HG03095 (cell line): Measurements from ENCODE around the gene DEPDC5.
A peak's percentile ranks its signal among the peaks of the same experiment; 100 is the strongest.
"Not testable (repeated sequence)": the region's sequence is repeated elsewhere in the genome, so short reads cannot be mapped to it uniquely, and the experiment has no call there.

Source experiments
- ATAC-seq: cut with Tn5 transposase; IDR thresholded peaks from one replicate; pipeline ENCODE4 v1.9.1; 2021; ENCODE audit warnings: moderate library complexity; ENCODE audit not compliant: unreplicated experiment

DEPDC5 gene

DNA sequence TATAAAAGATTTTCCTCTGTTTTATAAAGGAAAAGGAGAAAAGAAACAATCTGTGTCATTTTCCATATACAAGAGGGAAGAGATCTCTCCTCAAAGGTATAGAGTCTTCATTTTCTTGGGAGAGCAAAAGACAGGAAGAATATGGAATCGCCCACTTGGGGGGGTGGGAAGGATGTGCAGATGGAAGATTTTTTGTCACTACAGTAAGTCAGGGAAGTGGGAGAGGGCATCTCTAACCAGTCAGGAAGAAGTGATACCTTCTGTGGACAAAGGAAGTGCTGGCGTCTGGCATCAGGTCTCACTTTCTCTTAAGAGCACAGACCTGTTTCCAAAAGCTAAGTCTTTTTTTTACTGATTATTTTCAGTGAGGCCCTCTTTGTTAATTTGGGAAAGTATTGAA is 5.3 kb upstream of the DEPDC5 start:
- ATAC-seq, result no peak

DNA sequence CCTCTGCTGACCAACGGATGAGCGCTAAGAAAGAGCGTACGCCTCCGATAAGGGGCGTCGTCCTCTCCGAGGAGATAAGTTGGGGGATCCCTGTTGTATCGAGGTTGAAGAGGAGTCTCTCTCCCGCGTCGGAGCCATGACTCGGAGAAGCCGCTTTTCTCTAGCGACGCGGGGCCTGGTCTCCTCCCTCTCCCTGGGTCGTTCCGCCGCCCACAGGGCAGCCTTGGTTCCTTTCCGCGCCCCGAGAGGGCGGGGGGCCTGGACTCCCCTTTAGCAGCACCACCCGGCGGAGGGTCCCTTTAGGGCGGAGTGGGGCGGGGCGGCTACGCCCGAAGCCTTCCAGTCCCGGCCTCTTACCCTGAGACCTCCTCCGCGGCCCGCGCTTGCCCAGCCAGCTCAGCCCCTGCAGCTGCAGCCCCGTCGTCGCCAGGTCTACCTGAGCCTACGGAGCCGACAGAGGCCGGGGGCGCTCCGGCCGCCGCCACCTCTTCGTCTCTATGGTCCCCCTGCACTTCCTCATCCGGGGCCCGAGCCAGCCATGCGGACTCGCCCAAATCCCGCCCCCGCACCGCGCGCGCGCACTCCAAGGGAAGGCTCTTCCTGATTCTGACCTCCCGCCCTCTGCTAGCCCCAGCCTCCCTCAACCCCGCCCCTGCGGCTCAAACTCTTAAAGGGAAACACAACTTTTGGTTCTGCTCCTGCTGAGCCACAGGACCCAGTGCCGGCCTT is 4.0 kb upstream of the DEPDC5 start, which contains the start of gene PRR14L:
PRR14L (minus strand) TSS at position 497 of the 729 bp plus-strand sequence. CDS start 11,272 bp downstream, outside the sequence.
- peak; percentile 56 for ATAC-seq

DNA sequence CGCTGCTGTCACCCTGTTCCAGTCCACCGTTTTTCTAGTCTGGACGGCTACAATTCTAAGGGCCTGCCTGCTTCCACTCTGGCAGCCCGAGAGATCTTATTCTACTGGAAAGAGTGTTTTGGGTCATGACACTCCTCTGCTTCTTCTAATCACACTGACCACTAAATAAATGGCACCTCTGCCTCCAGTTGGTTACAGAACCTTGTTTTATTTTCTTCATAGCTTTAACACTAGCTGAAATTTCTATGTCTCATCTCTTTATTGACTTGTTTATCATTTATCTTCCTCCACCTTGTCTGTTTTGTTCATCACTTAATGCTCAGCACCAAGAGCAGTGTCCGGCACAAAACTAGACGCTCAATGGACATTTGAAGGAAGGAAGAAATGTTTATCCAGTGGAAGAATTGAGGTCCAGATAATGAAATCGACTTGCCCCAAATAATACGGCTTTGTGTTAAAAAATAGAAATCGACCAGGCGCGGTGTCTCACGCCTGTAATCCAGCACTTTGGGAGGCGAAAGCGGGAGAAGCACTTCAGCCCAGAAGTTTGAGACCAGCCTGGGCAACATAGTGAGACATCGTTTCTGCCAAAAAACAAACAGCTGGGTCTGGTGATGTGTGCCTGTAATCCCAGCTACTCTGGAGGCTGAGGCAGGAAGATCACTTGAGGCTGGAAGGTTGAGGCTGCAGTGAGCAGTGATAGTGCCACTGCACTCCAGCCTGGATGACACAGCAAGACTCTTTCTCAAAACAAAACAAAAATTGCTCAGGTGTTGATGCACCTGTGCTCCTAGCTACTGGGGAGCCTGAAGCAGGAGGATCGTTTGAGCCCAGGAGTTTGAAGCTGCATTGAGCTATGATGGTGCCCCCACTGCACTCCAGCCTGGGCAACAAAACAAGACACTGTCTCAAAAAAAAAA is 3.2 kb upstream of the DEPDC5 start:
- ATAC-seq, result no peak

DNA sequence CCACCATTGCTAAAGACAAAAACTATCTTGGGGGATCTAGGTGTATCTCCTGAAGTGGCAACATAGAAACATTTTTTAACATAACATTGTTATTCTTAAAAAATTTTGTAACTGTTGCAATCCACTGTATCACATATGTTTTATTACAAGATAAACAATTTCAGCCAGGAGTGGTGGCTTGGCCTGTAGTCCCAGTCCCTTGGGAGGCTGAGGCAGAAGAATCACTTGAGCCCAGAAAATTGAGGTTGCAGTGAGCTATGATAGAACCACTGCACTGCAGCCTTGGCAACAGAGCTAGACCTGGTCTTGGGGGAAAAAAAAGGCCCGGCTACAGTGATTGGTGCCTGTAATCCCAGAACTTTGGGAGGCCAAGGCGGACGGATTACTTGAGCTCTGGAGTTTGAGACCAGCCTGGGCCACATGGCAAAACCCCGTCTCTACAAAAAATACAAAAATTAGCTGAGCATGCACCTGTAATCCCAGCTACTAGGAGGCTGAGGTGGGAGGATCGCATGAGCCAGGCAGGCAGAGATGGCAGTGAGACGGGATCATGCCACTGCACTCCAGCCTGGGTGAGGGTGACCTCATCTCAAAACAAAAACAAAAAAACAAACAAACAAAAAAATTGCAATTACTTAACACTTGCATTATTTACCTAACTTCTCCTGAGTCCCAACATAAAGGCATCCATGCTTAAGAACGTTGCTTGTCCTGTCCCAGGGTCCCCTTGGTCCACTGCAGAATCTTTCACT is 1.5 kb upstream of the DEPDC5 start:
- ATAC-seq, result no peak

DNA sequence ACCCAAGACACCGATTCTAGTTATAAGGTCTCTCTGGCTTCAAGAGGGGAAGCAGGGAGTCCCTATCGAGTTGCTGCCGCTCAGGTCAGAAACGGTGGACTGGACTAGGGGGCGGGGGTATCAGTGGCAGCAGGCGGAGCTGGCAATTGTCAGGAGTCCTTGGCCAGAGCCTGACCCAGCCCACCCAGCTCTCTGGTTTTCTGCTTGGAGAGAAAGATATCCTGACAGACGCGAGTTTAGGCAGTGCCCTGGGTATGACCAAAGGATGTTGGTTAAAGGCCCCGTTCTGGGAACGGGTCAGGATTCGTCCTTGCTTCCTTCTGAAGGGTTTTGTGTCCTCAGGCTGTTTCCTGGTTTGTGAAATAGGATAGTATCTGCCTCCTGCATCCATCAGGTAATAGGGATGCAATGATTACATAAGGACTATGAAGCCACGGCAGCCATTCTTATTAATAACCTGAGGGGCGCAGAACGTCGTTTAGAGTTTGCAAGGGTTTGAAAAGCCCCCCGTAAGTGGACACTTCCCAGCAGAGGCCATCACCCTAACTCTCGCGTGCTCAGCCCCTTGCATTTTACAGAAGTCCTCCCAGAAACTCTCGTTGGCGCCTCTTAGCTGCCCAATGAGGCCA is 700 bp upstream of the DEPDC5 start:
- ATAC-seq, result peak; percentile 1

DNA sequence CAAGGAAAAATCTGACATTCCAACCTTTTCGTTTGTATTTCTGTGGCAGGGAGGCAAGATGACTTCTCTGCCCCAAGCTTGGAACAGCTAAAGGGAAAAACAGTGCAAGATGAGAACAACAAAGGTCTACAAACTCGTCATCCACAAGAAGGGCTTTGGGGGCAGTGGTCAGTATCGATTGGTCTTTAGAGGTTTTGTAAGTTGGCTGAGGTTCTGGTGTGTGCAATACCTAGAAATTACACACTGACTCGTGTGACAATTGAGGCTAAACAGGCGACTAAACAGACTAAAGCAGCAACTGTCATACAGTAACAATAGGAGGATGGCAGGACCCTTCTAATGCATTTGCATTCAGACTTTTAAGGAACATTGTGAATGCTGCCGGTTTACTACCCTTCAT is 994 bp downstream of the DEPDC5 start:
- no peak for ATAC-seq

DNA sequence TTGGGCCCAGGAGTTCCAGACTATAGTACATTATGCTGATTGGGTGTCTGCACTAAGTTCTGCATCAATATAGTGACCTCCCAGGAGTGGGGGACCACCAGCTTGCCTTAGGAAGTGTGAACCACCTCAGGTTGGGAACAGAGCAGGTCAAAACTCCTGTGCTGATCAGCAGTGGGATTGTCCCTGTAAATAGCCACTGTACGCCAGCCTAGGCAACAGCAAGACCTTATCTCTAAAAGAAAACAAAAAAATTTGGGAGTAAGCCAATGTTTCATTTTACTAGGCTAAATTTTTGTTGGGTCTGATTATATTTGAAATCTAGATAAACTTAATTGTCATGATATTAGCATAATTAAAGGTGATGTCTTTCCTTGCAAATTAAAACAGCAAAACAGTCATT is 3.4 kb downstream of the DEPDC5 start:
- ATAC-seq, result no peak

DNA sequence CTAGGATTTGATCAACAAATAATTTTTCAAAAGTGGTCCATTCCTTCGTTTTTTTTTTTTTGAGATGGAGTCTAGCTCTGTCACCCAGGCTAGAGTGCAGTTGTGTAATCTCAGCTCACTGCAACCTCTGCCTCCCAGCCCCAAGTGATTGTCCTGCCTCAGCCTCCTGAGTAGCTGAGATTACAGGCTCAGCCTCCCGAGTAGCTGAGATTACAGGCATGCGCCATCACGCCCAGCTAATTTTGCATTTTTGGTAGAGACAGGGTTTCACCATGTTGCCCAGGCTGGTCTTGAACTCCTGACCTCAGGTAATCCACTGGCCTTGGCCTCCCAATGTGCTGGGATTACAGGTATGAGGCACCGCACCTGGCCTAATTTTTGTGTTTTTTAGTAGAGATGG is 5.0 kb downstream of the DEPDC5 start:
- not testable (repeated sequence) for ATAC-seq

DNA sequence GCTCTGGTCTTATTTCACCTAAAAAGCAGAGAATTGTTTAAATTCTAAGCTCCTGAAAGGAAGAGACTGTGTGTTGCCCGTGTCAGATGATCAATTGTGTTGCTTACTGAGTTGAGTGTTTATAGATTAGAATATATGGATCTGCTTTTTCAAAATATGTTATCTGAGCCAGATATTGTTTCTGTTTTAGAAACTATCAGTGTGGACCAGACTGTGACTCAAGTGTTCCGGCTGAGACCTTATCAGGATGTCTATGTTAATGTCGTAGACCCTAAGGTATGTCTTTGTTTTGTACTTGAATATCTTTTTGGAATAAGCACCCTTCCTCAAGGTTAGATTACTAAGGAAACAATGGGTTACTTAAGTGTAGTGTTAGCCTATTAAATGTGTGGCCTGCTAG is 11.0 kb downstream of the DEPDC5 start:
- no peak for ATAC-seq

DNA sequence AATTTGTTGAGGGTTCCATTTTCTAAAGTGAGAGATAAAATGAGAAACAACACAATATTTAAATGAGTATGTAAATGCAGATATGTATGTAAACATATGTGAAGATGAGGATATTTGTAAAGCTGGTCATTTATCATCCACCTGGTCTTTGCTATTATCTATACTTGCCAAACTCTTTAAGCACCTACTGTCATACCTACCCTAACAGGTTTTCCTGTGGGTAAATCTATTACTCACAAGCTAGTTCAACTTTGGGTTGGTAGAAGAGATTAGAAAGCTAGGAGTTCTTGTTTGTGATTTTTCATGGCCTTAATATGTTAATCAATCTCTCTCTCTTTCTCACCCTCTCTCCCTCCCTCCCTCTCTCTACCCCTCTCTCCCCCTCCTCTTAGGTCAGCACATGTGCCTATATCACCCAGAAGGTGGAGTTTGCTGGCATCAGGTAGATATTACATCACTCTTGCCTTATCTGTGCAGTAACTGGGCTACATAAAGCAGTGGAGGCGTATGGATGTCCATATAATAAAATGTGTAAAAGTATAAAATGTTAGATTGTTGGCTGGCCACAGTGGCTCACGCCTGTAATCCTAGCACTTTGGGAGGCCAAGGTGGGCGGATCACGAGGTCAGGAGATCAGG is 14.7 kb downstream of the DEPDC5 start:
- ATAC-seq, result no peak

DNA sequence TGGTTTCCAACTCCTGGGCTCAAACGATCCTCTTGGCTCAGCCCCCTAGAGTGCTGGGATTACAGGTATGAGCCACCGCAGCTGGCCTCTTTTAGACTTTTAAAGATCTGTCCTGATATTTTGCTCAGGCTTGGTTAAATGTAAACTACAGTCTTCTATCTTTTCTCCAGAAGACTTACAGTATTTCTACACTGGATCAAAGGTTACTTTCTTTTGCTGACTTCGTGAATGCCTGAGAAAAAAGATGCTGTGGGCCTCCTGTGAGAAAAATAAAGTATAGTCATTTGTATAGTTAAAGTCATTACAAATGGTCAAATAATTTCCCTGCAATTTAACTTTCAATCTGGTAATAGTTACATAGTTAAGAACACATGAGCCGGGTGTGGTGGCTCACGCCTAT is 19.6 kb downstream of the DEPDC5 start:
- ATAC-seq, result no peak

DNA sequence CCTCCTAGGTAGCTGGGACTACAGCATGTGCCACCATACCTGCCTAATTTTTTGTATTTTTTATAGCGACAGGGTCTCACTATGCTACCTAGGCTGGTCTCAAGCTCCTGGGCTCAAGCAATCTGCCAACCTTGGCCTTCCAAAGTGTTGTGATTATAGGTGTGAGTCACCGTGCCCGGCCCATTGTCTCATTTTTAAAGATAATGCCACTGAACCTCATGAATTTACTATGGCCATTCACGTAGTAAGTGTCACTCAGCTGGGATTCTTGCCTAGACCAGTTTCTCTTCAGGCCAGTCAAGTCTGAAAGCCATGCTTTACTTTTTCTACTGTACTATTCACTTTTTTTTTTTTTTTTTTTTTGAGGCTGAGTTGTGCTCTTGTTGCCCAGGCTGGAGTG is 22.4 kb downstream of the DEPDC5 start:
- ATAC-seq, result no peak

DNA sequence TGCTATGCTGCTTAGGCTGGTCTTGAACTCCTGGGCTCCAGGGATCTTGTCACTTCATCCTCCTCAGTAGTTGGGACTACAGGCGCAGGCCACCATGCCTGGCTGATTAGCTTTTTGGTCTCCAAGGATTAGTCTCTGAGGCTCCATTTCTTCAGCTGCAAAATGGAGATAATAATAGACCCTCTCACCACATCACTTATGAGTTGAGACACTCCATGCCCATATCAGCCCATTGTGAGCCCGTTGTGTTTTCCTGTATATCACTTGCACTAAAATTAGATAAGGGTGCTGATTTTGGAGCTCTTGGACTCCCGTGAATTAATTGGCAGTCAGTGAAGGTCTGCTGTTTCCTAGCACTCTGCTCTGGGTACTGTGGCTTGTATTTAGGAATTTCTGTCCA is 36.0 kb downstream of the DEPDC5 start:
- ATAC-seq, result no peak

DNA sequence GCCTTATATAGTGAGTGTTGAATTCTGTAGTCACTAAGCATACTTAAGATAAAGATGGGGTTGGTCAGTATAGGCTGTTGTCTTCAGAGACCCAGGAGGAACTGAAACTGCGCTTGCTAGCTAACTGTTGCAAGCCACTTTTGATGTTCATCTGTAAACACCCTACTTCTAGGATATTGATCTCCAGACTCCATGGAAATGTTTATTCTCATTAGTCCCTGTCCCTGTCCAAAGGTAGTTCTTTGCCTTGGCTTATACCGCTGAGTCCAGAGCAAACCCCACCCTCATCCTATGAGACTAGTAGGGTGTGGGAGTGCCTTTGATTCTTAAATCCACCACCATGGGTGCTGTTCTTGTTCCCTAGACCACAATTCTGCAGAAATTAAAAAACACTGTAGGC is 36.4 kb downstream of the DEPDC5 start:
- no peak for ATAC-seq

DNA sequence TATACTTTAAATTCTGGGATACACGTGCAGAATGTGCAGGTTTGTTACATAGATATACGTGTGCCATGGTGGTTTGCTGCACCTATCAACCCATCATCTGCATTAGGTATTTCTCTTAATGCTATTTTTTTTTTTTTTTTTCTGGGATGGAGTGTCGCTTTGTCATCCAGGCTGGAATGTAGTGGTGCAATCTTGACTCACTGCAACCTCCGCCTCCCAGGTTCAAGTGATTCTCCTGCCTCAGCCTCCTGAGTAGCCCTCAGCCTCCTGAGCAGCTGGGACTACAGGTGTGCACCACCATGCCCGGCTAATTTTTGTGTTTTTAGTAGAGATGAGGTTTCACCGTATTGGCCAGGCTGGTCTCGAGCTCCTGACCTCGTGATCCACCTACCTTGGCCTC is 45.5 kb downstream of the DEPDC5 start:
- not testable (repeated sequence) for ATAC-seq

DNA sequence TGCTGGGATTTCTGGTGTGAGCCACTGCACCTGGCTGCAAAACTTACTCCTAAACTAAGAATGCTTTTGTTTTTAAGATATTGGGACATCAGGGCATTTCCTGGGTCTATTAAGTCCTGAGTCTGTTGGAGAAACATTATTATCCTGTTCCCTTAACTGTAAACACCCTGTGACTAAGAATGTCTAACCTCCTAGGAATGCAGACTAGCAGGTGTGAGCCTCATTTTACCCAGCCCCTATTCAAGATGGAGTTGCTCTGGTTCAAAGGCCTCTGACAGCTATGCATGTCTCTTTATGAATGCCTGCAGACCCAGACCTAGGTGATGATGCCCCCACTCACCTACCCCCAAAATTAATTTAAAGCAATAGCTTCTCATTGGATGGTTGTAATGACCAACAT is 46.2 kb downstream of the DEPDC5 start:
- ATAC-seq, result no peak

DNA sequence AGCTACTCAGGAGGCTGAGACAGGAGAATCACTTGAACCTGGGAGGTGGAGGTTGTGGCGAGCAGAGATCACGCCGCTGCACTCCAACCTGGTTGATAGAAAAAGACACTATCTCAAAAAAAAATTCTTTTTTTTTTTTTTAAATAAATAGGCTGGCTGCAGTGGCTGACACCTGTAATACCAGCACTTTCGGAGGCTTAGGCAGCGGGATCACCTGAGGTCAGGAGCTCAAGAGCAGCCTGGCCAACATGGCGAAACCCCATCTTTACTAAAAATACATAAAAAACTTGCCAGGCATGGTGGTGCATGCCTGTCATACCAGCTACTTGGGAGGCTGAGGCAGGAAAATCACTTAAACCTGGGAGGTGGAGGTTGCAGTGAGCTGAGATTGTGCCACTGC is 47.0 kb downstream of the DEPDC5 start:
- not testable (repeated sequence) for ATAC-seq

DNA sequence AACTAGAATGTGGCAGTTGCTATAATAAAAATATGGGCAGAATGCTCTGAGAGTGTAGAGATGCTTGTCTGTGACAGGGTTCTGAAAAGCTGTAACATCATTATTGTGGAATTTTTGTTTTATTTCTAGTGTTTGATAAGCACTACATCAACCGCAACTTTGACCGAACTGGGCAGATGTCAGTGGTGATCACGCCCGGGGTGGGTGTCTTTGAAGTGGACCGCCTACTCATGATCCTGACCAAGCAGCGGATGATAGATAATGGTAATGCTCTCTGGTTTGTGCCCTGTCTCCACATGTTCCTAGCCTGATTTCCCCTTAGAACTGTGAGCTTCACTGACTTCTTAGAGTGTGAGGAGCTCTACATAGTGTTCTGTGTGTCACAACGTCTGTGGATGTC is 48.8 kb downstream of the DEPDC5 start:
- ATAC-seq, result no peak

DNA sequence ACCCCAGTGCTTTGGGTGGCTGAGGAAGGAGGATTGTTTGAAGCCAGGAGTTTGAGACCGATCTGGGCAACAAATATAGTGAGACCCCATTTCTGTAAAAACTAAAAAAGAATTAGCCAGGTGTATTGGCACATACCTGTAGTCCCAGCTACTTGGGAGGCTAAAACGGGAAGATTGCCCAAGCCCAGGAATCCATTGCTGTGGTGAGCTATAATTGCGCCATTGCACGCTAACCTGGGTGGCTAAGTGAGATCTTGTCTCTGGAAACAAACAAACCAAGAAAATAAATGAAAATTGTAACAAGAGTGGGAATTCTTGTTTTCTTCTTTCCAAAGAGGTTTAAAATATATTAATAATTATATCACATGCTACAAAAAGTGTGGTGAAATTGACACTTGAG is 52.9 kb downstream of the DEPDC5 start:
- ATAC-seq, result no peak

DNA sequence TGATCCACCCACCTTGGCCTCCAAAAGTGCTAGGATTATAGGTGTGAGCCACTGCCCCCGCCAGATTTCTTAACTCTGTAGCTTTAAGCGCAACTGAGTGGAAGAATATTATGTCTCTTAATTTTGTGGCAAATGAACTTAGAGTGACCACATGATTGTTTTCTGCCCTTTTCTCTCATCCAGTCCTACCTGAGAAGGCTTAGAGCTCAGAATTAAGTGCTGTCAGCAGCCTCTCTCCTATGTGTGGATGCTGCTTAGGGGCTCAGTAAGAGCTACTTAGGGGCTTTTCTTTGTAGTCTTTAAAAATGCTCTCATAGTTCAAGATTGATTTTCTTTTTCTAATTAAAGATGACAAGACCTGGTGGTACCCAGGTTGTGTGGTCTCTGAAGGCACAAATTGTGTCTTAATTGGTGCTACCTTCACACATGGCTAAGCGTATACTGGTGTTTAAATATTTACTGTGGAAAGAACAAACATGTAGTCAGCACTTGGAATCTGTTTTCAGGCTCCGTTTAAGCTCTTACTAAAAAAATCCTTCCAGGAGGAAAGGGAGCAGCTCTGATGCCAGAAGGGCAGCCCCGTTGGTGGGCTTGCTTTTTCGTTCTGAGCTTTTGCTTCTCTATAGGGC is 59.3 kb downstream of the DEPDC5 start:
- ATAC-seq, result no peak
